Glomerular visceral epithelial cell (primary cell): ENCODE measurements around the gene PHACTR1.
A peak's percentile ranks its signal among the peaks of the same experiment; 100 is the strongest.
"Not testable (repeated sequence)": the region's sequence is repeated elsewhere in the genome, so short reads cannot be mapped to it uniquely, and the experiment has no call there.

Source experiments
- DNase-seq: peaks from one replicate; pipeline ENCODE4 v3.0.0-alpha.2; 2016; ENCODE audit errors: extremely low spot score

PHACTR1 gene

DNA sequence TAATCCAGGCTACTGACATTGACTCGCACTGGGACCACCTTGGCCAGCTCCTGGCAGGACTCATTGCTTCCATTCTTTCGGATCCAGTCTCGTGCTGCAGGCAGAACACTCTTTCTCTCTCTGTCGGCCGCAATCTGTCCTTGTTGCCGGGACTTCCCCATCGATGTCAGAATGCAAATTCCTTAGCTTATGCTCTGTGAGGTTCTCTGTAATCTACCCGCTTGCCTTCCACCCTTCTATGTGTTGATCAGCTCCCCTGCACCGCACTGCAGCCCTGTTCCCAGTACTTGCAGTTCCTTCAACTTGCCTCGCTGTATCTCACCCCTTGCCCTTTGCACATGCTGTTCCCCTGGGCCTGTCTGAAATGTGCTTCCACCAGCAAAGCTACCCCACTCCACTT is 182.0 kb downstream of the PHACTR1 start:
- no peak for DNase-seq

DNA sequence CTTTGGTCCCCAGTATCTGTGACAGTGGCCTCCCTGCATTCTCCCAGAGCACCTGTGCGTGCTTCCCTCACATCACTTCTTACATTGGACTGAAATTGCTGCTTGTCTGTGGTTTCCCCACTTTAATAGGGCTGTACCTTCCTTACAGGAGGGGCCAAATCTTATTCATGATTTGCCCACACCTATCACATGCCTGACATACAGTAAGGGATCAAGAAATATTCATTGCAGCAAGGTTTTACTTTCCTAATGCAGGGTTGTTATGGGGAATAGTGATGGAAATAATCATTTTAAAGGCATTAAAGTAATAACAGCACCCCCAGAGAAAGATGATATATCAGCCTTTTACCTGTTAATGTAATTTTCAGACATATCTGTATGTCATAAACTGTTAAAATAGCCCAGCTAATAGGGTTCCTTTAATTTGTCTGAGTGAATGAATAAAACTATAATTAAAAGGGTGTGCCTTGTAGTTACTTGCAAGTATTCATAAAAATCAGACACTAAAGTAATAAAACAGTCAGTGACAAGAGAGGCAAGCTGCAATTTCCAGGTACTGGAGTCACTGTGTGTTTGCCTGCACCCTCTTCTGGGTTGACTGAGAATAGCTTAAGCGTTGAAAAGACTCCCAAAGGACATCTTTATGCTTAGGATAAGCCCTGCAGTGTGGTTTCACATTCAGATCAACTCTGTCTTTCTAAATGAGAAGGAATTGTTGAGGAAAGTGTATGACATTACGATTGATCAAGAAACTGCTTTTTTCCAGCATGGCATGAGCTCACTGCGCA is 182.7 kb downstream of the PHACTR1 start:
- no peak for DNase-seq

DNA sequence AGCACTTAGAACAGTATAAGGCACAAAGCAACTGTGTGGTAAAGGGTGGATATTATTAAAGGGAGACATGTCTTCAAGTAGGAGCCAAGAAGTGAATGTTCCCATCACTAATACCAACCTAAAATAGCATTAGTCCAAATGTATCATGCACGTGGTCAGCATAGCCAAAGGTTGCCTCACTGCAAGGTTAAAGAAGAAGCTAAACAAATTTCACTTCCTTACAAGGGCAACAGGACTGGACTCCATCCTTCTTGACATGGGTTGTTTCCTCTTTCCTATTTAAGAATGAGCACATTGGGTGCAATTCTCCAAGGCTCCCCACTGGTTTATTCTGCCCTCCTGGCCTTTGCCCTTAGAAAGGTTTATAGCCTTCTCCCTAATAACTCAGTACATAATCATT is 186.7 kb downstream of the PHACTR1 start:
- no peak for DNase-seq

GRCh38 chr6:12909833-12910232 is 193.3 kb downstream of the PHACTR1 start:
- DNase-seq, result no peak

DNA sequence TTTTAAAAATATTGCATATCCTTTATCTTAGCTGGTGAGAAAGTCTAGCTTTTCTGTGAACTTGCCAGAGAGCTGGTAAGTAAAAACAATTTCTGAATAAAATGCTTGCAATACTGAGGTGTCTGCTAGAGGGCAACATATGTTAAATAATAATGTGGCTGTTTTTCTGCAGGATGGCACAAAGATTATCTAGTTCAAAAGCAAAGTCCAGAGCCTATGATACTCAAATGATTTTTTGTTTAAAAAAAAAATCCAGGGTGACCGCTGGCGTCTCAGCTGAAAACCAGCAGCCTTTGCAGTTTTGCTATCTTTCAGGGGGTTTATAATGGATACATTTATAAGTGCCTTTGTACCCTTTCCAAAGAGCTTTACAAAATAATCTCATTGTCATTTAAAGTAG is 194.9 kb downstream of the PHACTR1 start:
- peak; percentile 16 for DNase-seq

DNA sequence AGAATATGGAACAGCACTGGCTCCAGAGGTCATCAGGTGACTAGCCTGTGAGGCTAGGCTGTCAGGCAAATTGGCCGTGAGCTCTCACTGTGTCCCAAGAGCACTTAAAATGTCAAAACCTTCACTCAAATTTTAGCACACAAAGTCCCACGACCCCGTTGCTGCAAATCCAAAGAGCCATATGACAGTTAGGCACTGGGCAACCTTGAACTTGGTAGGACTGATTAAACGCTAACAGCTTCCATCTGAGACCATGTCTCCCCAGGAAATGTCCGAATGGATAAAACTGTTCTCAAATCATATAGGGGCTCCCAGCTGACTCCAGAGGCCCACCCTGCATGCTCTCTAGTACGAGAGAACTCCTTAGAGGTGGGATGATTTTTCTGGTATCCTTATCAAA is 196.6 kb downstream of the PHACTR1 start:
- DNase-seq, result no peak

GRCh38 chr6:12916006-12916405 is 199.4 kb downstream of the PHACTR1 start:
- DNase-seq, result no peak

GRCh38 chr6:12916420-12917136 is 200.0 kb downstream of the PHACTR1 start:
- DNase-seq, result no peak

DNA sequence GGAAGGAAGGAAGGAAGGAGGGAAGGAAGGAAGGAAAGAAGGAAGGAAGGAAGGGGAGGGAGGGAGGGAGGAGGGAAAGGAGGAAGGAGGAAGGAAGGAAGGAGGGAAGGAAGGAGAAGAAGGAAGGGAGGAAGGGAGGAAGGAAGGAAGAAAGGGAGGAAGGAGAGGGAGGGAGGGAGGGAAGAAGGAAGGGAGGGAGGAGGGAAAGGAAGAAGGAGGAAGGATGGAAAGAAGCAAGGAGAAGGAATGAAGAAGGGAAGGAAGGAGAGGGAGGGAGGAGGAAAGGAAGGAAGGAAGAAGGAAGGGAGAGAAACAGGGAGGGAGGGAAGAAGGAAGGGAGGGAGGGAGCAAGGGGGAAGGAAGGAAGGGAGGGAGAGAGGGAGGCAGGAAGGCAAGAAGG is 204.9 kb downstream of the PHACTR1 start:
- DNase-seq, result no peak

DNA sequence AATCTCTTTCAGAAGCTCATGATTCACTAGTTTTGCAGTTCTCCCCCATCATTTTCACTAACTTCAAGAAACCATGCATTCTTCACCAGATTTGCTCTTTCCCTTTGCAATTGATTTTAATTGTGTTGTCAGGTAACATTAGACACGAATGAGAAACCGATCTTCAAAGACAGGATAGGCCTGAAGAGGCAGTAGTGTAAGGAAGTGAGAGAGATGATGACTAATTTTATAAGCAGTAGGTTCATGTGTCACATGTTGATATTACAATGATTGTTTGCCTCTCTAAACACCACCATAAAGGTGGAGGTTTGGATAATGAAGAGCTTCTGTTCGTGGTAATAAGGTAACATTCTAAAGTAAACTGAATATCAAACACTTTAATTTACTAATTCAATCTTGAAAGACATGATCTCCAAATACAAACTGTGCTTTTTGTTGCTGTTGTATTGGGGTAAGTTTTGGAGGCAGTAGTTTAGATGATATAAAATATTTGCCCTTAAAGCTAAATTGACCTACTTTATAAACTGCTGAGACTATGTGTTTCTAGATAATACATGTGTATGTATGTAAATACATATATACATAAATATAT is 207.2 kb downstream of the PHACTR1 start:
- no peak for DNase-seq

- DNase-seq, result no peak
These were observed 208.3 kb downstream of the PHACTR1 start for GRCh38 chr6:12924911-12925310.

GRCh38 chr6:12927746-12928145 is 211.2 kb downstream of the PHACTR1 start:
- no peak for DNase-seq

DNA sequence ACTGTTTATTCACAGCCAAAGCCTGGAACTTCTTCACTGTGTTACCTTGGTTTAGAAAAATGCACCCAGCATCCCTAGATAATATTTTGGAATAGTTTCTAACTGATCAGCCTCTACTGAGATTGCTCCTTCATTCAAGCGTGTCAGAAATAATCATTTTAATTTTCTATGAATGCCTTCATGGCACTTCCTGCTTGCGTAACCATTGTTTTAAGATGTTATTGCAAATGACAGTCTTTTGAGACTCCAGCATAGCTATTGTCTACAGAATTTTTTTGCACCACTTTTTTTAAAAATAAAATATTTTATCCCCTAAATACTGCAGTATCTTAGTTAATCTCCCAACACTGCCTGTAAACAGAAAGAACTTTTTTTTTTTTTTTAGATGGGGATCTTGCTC is 213.1 kb downstream of the PHACTR1 start:
- DNase-seq, result no peak

GRCh38 chr6:12931639-12932038 is 215.1 kb downstream of the PHACTR1 start:
- no peak for DNase-seq

- DNase-seq, result no peak
These were observed 219.1 kb downstream of the PHACTR1 start for GRCh38 chr6:12935637-12936036.

GRCh38 chr6:12937971-12938370 is 221.4 kb downstream of the PHACTR1 start:
- no peak for DNase-seq

GRCh38 chr6:12939314-12939713 is 222.7 kb downstream of the PHACTR1 start:
- no peak for DNase-seq

GRCh38 chr6:12941422-12941821 is 224.9 kb downstream of the PHACTR1 start:
- no peak for DNase-seq

GRCh38 chr6:12943549-12943948 is 227.0 kb downstream of the PHACTR1 start:
- DNase-seq, result no peak

DNA sequence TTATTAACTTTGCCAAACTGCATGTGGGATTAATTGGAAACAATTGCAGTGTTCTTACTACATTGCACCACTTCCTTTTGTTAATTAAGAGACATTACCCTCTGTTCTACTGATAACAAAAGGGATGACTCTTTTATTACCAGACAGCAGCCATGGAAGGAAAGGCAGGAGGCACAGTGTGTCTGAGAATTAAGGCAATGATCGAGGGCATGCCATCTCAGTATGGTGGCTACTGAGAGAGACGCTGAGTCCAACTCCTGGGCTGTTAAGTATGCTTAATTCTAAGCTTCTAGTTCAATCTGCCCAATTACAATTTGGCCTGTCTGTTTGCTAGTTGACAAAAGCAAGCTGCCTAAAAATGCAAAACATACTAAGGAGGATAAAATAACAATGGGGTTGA is 227.4 kb downstream of the PHACTR1 start:
- DNase-seq, result no peak

DNA sequence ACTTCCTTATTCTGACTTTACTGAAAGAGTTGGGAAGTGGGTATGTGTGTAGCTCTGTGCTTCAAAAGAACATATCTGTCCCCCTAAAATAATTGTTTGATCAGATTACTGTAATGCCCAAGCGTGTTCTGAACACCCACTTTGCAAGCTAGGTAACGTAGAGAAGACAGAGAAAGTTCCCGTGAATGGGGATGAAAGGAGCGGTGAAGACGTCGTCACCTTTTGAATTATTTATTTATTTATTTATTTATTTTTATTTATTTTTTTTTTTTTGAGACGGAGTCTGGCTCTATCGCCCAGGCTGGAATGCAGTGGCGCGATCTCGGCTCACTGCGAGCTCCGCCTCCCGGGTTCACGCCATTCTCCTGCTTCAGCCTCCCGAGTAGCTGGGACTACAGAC is 228.0 kb downstream of the PHACTR1 start:
- DNase-seq, result not testable (repeated sequence)

GRCh38 chr6:12947151-12947871 is 230.7 kb downstream of the PHACTR1 start:
- DNase-seq, result no peak
